Activated CD4-positive, alpha-beta T cell treated with anti-CD3 and anti-CD28 coated beads for 24 hours (primary cell): Measurements from ENCODE around the gene CCNL2.
"Not testable (repeated sequence)": the region's sequence is repeated elsewhere in the genome, so short reads cannot be mapped to it uniquely, and the experiment has no call there.

Source experiments
- DNase-seq, 2 donors: peaks; one replicate each; pipeline ENCODE4 v3.0.0-alpha.2; 2020; ENCODE audit warnings: low read depth in 2 of 2

The CCNL2 gene

GRCh38 chr1:1419813-1420653 lies 20.9 kb upstream of the CCNL2 start:
- DNase-seq: no peak

DNA sequence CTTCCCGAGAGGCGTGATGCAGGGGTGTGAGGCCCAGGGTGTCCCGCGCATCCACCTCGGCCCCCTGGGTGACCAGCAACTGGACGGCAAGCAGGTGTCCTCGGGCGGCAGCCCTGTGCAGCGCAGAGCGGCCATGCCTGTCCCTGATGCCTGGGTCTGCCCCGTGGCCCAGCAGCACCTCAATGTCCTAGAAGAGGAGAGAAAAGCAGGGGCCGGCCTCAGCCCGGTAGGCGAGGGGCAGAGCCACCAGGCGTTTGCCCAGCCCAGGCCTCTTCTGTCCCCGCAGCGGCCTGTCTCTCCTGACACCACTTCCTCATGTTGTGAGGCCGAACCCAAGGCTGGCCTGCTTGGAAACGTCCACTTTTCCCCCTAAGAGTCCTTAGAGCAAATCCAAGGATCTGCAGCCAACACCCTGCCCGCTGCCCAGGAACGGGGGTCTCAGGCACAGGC lies 20.3 kb upstream of the CCNL2 start:
- DNase-seq: no peak

GRCh38 chr1:1418464-1419362 lies 19.6 kb upstream of the CCNL2 start:
- no peak for DNase-seq

- DNase-seq: not testable (repeated sequence)
Measured at GRCh38 chr1:1417825-1418463, 18.8 kb upstream of the CCNL2 start.

GRCh38 chr1:1417396-1417795 lies 18.3 kb upstream of the CCNL2 start:
- not testable (repeated sequence) for DNase-seq

GRCh38 chr1:1415751-1416150 lies 16.6 kb upstream of the CCNL2 start:
- DNase-seq: no peak

- DNase-seq: not testable (repeated sequence)
Measured at GRCh38 chr1:1412311-1412902, 13.3 kb upstream of the CCNL2 start.

DNA sequence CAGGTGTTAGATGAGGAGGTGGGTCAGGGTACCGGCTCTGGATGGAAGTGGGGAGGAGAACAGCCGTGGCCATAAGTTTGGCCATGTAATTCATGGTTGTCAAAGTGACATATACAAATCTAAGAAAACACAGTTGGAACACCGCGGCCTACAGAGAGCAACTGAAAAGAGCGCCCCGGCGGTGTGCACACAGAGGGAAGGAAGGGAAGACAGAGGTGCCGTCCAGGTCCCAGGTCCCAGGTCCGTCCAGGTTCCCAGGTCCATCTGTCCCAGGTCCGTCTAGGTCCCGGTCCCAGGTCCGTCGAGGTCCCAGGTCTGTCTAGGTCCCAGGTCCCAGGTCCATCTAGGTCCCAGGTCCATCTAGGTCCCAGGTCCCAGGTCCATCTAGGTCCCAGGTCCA lies 12.5 kb upstream of the CCNL2 start:
- DNase-seq: no peak

DNA sequence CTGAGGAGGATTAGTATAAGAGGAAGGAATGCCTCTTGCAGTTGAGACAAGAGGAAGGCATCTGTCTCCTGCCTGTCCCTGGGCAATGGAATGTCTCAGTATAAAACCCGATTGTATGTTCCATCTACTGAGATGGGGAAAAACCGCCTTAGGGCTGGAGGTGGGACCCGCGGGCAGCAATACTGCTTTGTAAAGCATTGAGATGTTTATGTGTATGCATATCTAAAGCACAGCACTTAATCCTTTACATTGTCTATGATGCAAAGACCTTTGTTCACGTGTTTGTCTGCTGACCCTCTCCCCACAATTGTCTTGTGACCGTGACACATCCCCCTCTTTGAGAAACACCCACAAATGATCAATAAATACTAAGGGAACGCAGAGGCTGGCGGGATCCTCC lies 11.1 kb upstream of the CCNL2 start:
- not testable (repeated sequence) for DNase-seq

DNA sequence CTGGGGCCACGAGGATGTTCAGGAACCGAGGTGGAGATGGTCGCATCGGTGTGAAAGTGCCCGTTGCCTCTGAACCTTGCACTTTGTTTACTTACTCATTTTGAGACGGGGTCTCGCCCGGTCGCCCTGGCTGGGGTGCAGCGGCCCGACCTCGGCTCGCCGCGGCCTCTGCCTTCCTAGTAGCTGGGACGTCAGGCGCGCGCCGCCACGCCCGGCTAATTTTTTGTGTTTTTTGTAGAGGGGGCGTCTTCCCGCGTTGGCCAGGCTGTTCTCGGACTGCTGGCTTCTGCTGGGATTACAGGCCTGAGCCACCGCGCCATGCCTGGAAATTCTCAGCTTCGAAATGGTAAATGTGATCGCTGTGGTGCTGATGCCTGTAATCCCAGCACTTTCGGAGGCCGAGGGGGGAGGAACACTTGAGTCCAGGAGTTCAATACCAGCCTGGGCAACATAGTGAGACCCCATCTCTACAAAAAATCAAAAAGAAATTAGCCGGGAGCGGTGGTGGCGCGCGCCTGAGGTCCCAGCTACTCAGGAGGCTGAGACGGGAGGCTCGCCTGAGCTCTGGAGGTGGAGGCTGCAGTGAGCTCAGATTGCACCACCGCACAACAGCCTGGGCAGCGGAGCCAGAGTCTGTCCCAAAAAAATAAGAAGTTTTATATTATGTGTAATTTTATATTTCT lies 8.6 kb upstream of the CCNL2 start:
- no peak for DNase-seq

- peak; percentile 90 to 92 for DNase-seq
Measured at GRCh38 chr1:1406821-1407635, 7.9 kb upstream of the CCNL2 start, which contains the start of gene MRPL20. TSS of gene MRPL20 (minus strand) at chr1:1407293. CDS start at chr1:1407217, 76 bp downstream.

GRCh38 chr1:1406101-1406820 lies 7.1 kb upstream of the CCNL2 start:
- no peak for DNase-seq

DNA sequence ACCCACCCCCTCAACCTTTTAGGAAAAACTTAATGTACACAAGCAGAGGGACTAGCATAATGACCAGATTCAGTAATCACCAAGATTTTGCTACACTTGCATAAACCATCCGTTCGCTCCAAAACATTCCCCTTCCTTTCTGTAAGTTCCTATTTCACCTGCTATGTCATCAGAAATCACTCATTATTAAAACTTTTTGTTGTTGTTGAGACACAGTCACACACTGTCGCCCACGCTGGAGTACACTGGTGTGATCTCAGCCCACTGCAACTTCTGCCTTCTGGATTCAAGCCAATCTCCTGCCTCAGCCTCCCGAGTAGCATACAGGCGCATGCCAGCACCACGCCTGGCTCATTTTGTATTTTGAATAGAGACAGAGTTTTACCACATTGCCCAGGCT lies 4.5 kb upstream of the CCNL2 start:
- DNase-seq: no peak

- DNase-seq: not testable (repeated sequence)
Measured at GRCh38 chr1:1402901-1403392, 3.8 kb upstream of the CCNL2 start.

DNA sequence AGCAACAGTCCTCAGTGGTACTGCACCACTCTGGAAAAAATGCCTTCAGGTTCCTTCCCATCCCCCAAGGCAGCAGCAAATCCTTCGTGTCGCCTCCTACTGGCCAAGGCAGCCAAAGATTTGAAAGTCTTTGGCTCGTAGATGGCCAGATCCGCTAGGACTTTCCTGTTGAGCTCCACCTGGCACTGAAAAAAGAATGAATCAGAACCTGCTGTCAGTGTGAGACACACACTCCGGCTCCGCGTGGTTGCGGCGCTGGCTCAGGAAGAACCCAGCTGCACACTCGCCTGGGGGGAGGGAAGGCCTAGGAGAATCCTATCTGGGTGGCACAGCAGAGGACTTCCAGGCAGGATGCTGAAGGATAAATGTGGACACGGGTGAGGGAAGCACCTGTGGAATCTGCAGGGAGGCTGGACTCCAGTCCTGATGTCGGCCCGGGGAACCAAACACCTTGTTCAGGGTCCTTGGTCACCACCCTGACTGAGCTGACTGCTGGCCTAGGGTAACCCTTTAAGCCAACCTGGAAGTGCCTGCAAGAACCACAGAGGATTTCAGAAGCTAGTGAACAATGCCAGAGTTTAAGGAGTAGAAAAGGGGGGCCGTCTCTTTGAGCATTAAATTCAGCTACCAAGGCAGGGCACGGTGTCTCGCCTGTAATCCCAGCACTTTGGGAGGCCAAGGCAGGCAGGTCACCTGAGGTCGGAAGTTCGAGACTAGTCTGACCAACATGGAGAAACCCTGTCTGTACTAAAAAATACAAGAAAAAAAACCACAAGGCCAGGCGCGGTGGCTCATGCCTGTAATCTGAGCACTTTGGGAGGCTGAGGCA lies 3.2 kb upstream of the CCNL2 start:
- DNase-seq: no peak

DNA sequence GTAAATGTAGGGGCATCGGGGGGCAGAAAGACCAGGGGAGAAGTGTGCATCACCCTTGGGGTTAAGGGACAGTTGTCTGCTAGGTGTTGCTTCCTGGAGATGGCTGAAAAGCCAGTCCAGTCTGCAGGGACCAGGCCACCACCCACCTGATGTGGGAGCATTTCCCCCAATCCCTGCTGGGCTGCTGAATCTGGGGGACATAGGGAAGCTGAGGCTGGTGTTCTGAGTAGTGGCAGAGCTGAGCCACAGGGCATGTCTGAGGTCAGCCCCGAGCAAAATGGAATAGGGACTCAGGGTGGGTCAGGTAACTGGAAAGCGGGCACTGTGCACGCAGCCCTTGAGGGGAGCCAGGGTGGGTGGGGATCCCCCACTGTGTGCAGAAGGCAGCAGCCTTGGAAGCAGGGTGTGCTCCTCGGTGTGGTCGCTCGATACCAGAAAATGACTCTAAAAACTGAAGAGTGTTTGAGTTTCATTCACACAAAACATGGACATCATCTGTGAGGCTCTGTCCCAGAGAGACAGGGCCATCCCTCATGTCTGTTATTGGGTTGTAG lies 2.4 kb upstream of the CCNL2 start:
- DNase-seq: no peak

DNA sequence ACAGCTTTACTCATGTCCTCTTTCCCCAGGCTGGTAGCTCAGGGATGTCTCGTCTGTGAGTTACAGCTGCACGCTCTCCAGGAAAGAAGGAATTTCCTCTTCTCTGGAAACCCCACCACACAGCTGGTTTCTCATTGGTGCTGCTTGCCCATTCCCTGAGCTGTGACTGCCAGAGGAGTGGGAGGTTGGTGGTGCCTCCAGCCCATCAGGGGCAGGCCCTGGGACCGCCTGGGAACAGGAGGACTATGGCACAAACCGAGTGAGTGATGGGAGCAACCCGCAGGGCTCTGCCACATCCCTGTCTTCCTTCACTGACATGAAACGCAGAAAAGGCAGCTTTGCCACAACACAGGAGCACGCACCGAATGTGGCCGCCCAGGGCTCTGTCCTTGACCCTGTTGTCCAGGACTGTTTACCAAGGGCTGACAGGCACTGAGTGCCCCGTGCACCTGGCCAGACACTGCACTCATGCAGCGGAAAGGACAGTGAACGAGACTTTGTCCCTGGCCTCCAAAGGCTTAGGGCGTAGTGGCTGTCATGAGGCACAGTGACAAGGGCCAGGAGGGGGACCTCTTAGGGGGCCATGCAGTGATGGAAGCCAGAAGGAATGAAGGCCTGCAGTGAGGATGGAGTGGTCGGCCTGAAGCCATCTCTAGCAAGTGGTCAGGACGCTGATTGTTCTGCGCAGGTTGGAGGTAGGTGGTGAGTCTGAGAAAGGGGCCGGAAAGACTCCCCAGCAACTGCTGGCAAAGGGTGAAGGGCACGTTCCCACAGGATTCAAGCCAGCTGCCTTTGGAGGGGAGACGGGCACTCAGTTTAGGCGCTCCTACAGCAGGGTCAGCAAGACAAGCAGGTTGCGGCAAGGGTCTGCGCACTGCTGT lies 1.7 kb upstream of the CCNL2 start:
- no peak for DNase-seq
